Activated CD8-positive, alpha-beta memory T cell treated with anti-CD3 and anti-CD28 coated beads for 4 hours (primary cell): Measurements from ENCODE around the gene PIN1.

ENCODE experiments used
- DNase-seq, 2 donors: peaks; one replicate each; pipeline ENCODE4 v3.0.0-alpha.2; 2020; ENCODE audit warnings: low read depth in 2 of 2

Gene PIN1

DNA sequence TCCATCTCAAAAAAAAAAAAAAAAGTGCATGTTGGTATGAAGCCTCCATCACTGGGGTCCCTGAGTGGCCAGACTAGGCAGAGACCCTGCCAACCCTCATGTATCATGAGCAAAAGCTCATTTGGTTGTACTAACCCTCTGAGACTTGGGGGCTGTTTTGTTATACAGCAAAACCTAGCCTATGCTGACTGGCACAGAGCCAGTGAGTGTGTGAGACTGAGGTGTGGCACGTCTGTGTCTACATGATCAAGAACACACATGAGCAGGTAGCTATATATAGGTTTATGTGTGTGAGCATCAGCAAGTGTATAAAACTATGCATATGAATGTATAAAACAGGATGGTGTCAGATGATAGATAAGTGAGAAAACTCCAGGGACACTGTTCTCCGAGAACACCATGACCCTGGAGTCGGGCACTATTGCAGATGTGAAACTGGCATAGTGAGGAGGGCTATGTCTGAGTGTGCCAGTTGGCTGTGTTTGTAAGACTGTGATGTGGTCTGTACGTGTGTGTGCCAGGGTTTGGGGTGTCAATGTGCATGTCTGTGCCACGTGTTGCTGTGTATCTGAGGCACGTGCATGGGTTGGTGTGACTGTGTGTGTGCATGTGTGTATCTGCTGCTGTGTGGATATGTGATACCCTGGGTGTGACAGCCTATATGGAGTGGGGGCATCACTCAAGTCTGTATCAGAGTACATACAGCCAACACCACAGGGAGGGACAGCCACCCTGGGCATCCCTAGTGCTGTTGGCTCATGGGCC, 56.7 kb downstream of the PIN1 start:
- DNase-seq, result no peak
